Breast epithelium (tissue), 3 donors: ENCODE data around the gene ANO2.

ENCODE experiments used
- POLR2A ChIP-seq: fragments of 450-650 bp; IDR thresholded peaks from one replicate; pipeline ENCODE4 v1.6.1; 2016; ENCODE audit warnings: antibody characterized with exemption, mild to moderate bottlenecking, moderate library complexity
- POLR2AphosphoS5 ChIP-seq, 3 donors: sonication (generic); formaldehyde crosslinking; IDR thresholded peaks; one replicate each; pipeline ENCODE4 v1.6.1; 2017; ENCODE audit warnings: antibody characterized with exemption in 3 of 3
- TF ChIP-seq, protein P1 (sequence below), 3 donors: fragments of 450-650 bp; IDR thresholded peaks; one replicate each; pipeline ENCODE4 v1.5.1; 2016 to 2017; ENCODE audit warnings: antibody characterized with exemption in 3 of 3, mild to moderate bottlenecking in 3 of 3, moderate library complexity in 3 of 3

DNA sequence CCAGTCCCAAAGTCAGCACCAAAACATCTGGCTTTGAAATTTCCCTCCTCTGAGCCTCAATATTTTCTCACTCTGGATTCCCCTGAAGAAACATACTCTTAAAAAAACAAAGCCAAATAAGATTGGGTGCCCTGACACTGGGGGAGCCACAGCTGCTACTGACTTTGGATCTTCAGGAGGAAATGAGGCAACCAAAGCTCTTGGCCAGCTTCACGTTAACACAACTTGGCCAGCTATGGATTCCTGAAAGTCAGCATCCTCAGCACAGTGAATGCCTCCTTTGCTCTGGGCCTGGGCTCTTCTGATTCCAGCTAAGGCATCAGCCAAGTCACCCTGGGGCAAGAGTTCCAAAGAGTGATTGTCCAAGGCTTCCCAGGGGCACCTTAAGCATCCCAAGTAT, 254.8 kb downstream of the ANO2 start:
- TF ChIP-seq, protein P1, sequence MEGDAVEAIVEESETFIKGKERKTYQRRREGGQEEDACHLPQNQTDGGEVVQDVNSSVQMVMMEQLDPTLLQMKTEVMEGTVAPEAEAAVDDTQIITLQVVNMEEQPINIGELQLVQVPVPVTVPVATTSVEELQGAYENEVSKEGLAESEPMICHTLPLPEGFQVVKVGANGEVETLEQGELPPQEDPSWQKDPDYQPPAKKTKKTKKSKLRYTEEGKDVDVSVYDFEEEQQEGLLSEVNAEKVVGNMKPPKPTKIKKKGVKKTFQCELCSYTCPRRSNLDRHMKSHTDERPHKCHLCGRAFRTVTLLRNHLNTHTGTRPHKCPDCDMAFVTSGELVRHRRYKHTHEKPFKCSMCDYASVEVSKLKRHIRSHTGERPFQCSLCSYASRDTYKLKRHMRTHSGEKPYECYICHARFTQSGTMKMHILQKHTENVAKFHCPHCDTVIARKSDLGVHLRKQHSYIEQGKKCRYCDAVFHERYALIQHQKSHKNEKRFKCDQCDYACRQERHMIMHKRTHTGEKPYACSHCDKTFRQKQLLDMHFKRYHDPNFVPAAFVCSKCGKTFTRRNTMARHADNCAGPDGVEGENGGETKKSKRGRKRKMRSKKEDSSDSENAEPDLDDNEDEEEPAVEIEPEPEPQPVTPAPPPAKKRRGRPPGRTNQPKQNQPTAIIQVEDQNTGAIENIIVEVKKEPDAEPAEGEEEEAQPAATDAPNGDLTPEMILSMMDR (IDR thresholded peaks at IDR 0.05) = no peak
- TF ChIP-seq POLR2A (no peak), POLR2AphosphoS5 (IDR thresholded peaks at IDR 0.05) (no peak)
